GM18499 (cell line): Measurements from ENCODE around the gene WASL.

Source experiments
- ATAC-seq: cut with Tn5 transposase; IDR thresholded peaks from one replicate; pipeline ENCODE4 v1.9.1; 2021; ENCODE audit warnings: moderate number of reproducible peaks; ENCODE audit not compliant: insufficient read depth, unreplicated experiment

The WASL gene

DNA sequence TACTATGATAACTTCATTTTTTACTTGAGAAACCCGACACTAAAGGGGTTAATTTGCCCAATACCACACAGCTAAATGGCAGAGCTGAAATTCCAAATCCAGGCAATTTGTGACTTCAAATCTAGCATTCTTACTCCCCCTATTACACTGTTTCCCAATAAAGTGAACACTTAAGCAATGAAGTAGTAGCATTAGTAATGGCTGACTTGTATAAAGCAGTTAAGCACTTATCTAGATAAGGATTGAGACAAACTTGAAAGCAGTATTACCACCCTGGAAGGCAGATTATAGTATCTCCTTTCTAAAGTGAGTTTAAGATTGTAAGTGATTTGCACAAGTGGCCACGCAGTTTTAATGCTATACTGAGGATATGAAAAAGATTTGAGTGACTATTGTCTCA, 39.3 kb downstream of the WASL start:
- no peak for ATAC-seq

DNA sequence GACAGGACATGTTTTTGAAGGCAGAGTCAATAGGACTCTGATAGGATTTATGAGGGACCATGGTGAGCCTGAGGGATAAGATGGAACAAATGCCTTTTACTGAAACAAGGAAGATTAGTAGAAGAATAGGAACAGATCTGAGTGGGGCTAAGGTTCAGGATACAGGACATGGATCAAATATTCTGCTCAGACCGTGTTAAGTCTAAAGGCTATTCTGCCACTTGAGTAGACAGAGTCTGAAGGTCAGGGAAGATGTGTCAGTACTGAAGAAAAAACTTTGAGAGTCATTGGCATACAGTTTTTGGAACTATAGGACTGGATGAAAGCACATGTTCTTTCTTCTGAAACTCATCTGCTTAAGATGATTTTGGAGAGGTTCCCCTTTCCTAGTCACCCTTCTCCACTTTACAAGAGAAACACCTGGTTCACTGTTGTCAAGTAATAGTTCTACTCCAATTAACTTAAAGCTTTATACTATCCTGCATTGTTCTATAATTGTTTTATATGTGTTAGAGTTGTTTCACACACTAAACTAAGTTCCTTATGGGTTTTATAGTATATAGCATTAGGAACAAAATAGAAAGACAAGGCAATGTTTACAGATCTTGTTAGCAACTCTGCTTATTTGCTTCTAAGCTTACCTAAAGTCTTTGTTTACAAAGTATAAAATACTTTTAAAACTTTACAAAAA, 43.4 kb downstream of the WASL start:
- ATAC-seq: no peak

- ATAC-seq: no peak
Observed at GRCh38 chr7:123695944-123696677, 52.7 kb downstream of the WASL start.

- no peak for ATAC-seq
Observed at GRCh38 chr7:123692471-123692877, 56.3 kb downstream of the WASL start.

GRCh38 chr7:123690550-123690949, 58.3 kb downstream of the WASL start:
- ATAC-seq: no peak

DNA sequence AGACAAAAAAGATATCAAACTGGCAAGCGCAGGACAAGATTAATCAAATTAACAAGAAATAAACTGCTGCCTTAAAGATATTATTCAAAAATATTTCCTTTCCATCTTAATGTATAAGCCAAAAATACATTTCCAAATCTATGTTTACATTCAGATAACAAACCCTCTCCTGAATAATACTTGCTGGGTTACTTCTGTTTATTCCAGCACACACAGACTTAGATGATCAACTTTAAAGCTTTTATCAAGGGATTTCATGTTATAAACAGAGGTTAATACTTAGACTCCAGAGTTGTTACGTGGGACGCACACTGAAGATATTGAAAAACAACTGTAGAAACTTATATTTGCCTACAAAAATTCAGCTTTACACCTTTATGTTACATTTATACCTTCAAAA, 59.6 kb downstream of the WASL start:
- ATAC-seq: no peak

DNA sequence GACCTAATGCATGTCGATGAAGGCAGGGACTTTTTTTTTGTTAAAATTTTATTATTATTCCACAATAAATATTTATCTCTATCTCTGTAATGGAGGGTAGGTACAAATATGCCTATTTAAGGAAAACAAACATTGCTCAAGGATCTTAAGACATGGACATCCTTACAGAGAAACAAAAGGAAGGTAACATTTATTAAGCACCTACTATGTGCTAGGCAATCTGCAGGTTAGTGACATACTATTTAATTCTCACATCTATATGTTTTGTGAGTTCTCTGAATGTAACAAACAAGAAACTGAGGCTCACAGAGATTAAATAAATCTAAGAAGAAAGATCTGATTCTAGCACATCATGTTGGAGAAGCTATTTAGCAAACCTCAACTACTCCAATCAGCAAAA, 61.1 kb downstream of the WASL start:
- ATAC-seq: no peak

GRCh38 chr7:123687161-123687560, 61.6 kb downstream of the WASL start:
- no peak for ATAC-seq

GRCh38 chr7:123682690-123683089, 66.1 kb downstream of the WASL start:
- no peak for ATAC-seq

DNA sequence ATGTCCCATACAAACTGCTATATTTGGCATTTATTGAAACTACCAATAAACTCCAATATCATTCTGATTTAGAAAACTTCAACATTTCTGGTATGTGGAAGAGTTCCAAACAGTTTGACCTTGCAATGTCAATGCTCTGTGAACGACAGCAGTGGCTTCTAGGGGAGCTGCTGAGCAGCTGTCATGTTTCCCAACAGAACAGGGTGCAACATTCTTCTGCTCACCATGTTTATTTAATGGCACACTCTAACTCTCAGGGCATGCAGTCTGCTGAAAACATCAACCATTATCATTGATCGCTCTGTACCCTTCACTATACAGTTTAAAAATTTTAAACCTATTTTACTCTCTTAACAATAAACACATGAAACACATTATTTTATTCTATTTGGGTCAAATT, 67.2 kb downstream of the WASL start:
- ATAC-seq: no peak

GRCh38 chr7:123680580-123680979, 68.2 kb downstream of the WASL start:
- ATAC-seq: no peak

DNA sequence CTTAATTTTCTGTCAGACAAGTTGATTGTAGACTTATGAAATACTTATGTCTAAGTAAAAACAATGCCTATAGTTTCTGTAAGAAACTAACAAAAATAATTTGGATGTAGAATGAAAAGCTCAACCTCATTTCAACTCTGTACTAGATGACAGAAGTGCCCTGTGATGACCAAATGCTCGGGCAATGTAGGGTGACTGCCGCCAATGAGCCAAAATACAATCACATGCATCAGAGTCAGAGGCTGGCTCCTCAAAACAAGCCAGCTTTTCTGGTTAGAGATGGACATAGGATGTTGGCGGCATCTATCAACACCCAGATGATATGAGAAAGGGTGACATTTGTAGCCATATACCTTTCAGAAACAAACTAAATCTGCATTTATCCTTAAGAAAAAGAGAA, 69.2 kb downstream of the WASL start:
- no peak for ATAC-seq

DNA sequence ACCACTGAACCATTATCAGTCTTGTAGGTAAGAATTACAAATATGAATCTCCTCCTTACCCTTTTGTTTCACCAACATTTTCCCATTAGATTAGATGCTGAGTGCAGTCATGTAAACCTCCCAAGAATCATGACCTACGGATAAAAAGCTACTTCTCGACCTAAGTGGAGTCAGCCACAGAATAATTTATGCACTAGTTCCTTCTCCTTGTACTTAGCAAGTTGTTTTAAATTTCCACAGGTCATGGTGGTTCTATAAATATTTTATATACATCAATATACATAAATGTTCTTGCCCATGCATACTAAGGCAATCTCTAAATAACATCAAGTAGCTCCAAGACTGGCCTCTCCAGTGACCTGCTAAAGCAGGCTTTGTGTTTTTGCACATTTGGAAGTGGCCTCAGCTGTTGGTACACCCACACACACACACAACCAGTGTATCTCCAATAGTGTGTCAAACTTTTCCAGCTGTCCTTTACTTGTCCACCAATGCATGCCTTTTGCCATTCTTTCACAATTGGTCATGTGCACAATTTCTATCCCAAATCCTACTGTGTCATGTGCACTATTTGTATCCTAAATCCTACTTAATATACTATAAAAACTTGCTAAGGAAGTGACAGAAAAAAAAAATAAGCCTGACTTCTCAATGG, 71.6 kb downstream of the WASL start:
- no peak for ATAC-seq

DNA sequence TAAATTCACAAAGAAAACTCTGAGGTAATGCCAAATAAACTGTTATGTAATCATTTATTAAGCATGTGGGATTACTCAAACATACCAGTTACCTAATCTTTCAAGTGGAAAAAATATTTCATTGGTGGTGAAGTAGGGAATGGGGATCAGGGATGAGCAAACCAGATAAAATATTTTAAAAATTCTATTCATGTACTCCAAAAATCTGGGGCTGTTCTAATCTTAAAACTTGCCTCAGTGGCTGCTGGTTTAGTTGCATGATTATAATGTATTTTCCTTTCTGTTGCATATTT, 73.7 kb downstream of the WASL start:
- no peak for ATAC-seq

DNA sequence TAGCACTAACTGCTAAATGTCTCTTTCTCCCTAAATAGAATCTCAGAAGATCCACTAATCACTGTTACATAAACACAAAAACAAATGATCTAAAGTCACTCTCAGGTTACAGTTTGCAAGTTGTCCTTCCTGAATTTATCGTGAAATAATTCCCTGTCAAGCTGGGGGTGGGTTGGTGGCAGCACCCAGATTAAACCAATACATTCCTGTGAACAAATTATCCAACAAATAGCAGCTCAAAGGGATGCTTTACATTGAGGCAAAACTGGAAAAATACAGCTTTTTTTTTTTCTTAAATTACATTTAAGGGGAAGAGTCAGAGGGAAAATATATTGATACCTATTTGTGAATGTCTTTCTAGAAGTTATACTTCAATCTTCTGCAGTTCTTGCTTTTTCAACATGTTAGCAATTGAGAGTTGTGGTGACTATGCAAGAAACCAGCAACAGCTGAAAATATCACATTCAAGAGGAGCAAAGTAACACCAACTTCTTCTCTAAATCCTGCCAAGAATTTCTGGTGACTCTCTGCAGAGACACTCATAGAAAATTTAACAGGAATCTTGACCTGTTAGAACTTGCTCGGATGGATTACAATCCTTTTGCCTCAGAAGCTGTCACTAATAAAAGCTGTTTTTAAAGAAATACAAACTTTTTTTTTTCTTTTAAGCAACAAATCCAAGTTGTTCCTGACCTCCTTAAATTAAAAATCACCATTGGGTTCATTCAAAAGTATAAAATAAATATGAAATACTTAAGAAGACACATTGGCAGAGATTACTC, 74.2 kb downstream of the WASL start:
- no peak for ATAC-seq

DNA sequence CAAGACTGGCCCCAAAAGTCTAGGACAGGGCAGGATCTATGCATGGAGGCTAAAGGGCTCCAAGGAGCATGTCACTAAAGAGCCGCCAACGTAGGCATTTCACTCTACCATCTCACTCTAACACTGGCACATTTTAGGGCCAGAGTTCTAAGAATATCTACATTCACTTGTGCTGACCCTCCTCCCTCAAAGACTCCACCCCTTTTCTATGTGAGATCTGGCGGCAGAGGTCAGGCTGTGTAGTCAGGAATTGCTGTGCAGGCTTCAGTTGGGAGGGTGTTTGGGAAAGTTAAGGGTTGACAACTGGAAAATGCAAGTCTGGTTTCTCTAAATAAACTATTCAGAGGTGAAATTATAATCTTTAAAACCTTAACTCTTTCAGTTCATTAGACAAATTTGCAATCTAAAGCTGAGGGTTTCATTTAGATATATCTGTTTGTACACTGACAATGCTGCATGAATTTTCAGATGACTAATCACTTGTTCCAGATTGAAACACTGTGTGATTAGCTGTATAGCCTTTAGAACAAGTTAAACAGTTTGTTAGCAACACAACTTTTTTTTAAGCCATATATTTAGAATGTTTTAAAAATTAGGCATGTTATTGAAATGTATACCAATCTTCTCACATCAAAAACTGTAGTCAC, 74.9 kb downstream of the WASL start:
- ATAC-seq: no peak

DNA sequence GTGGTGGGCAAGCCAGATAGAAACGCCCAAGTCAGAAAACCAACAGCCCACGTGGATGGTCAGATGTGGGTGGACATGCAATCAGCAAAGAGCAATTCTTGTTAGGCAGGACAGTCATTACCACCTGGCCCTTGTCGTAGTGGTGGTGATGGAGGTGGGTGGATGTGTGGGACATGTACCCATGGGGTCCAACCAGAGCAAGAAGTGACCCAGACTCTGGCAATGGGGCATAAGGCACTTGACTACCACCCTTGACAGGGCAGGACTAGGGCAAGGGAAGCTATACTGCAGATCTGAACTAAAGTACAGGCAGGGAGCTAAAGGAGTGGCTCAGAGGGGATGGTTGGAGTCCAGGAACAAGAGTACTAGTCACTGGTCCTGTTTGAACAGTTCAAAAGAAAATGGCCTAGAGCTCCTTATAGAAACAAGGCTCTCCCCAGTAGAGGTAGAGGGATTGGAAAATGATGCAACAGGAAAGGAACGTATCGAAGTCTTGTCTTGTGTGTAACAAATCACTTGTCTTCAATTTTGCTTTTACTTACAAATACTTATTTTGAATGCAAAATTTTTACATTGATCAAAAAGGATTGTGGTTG, 75.6 kb downstream of the WASL start:
- ATAC-seq: no peak

DNA sequence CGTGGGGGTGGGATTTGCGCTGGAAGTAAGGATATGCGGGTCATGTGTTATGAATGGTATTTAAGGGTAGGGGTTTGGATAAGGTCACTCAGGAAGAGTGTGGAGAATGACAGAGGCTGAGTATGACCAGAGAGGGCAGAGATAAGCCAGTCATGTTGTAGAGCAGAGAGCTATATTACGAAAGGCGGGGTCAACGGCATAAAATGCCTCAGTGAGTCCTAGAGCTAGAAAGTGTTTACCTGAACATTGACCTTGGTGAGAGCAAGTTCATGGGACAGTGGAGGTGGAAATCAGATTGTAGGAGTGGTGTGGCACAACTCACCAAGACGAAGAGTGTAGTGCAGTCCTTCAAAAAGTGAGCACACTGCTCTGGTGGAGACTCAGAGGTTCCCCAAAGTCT, 79.3 kb downstream of the WASL start:
- ATAC-seq: no peak

DNA sequence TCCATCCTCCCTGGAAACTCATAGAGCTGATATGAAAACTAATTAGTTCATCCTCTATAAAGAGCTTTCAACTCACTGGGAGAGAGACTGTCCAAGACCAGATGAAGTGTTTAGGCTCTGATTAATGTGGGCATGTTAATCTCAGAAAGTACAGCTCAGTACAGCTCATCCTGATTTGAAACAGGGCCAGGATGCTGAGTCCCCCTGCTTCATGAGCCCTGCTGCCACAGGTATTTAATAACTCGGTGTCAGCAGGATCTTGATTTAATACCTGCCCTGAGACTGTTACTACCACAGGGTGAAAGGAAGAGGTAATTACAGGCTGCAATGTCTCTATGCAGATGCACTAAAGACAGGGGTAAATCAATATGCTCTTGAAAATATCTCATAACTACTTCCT, 82.3 kb downstream of the WASL start:
- ATAC-seq: no peak

DNA sequence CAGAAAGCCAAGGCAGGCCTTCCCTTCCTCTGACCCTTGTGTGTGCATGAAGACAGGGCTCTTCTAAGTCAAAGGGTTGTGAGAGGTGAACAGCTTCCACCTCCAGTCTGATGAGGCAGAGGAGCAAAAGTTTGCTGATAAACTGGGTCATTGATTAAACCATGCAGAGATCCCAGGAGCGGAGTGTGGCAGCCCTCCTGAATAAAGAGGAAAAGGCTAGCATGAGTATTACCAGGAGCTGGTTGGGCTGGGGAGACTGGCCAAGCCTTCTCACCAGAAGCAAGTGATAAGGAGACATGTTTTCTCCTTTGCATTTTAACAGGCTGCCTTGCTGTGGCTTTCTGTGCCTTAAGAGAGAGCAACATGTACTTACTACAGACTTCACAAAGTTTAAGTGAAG, 82.9 kb downstream of the WASL start:
- no peak for ATAC-seq
